ENCODE results near the gene SLC35E3. TPM values are rescaled to one million over a fixed set of nuclear protein-coding genes. Genes with fewer than 3 reads are reported as not detected.
A peak's percentile ranks its signal among the peaks of the same experiment; 100 is the strongest.

The SLC35E3 gene
- 9.7 TPM for polyA plus RNA-seq (2013, experiment 1 of 2; ENCODE audit: insufficient read length)
- 10.8 TPM for polyA plus RNA-seq (2013, experiment 2 of 2; ENCODE audit: insufficient read length)

- peak; percentile 89 for DNase-seq
These were observed at the start of gene SLC35E3 for GRCh38 chr12:68745904-68746571. Gene SLC35E3, plus strand, starts transcription at chr12:68746176. Its CDS starts 202 bp downstream, at chr12:68746378.

GRCh38 chr12:68699486-68699885 lies 46.5 kb upstream of the SLC35E3 start:
- no peak for DNase-seq

- no peak for DNase-seq
These were observed 18.2 kb upstream of the SLC35E3 start for GRCh38 chr12:68727776-68728175.

- DNase-seq = peak; percentile 62
These were observed 12.3 kb upstream of the SLC35E3 start for GRCh38 chr12:68733661-68734071.

GRCh38 chr12:68739891-68740290 lies 6.1 kb upstream of the SLC35E3 start:
- DNase-seq = no peak

GRCh38 chr12:68743356-68743755 lies 2.6 kb upstream of the SLC35E3 start:
- peak; percentile 56 for DNase-seq

- no peak for DNase-seq
These were observed 536 bp upstream of the SLC35E3 start for GRCh38 chr12:68745376-68745903.

- DNase-seq = peak; percentile 64
These were observed 700 bp downstream of the SLC35E3 start for GRCh38 chr12:68746572-68747180.

GRCh38 chr12:68749443-68749842 lies 3.5 kb downstream of the SLC35E3 start:
- DNase-seq = no peak

- no peak for DNase-seq
These were observed 3.9 kb downstream of the SLC35E3 start for GRCh38 chr12:68749861-68750260.

GRCh38 chr12:68750506-68750905 lies 4.5 kb downstream of the SLC35E3 start:
- DNase-seq = no peak

GRCh38 chr12:68755536-68756243 lies 9.7 kb downstream of the SLC35E3 start:
- no peak for DNase-seq

GRCh38 chr12:68759852-68760251 lies 13.9 kb downstream of the SLC35E3 start:
- DNase-seq = peak; percentile 10

- DNase-seq = no peak
These were observed 14.9 kb downstream of the SLC35E3 start for GRCh38 chr12:68760806-68761441.

- DNase-seq = no peak
These were observed 15.5 kb downstream of the SLC35E3 start for GRCh38 chr12:68761442-68761812.

GRCh38 chr12:68761901-68762630 lies 16.1 kb downstream of the SLC35E3 start:
- DNase-seq = no peak

- DNase-seq = no peak
These were observed 16.7 kb downstream of the SLC35E3 start for GRCh38 chr12:68762691-68763090.

GRCh38 chr12:68765696-68766095 lies 19.7 kb downstream of the SLC35E3 start:
- no peak for DNase-seq

- no peak for DNase-seq
These were observed 20.7 kb downstream of the SLC35E3 start for GRCh38 chr12:68766646-68767045.

GRCh38 chr12:68767191-68767590 lies 21.2 kb downstream of the SLC35E3 start:
- no peak for DNase-seq

- peak; percentile 61 for DNase-seq
These were observed 22.5 kb downstream of the SLC35E3 start for GRCh38 chr12:68768431-68768939.

GRCh38 chr12:68769941-68770340 lies 24.0 kb downstream of the SLC35E3 start:
- no peak for DNase-seq

Data from fibroblast of skin of scalp (primary cell).